Liver (tissue), 9 donors: Measurements from ENCODE around the gene SNX18. TPM values are rescaled to one million over a fixed set of nuclear protein-coding genes. Genes with fewer than 3 reads are reported as not detected.

Experiments
- DNase-seq: peaks from one replicate; pipeline ENCODE4 v3.0.0-alpha.2; 2017; ENCODE audit warnings: low spot score
- H3K27ac ChIP-seq, 2 donors: one replicate each; pipeline ENCODE4 v1.7.0; 2013; ENCODE audit warnings: inconsistent platforms in 2 of 2, low read length in 2 of 2, control low read depth in 1 of 2, low read depth in 1 of 2, mild to moderate bottlenecking in 1 of 2
- H3K27me3 ChIP-seq, 4 donors: one replicate each; pipeline versions ENCODE4 v1.6.1 to v1.7.0; 2013; ENCODE audit warnings: low read length in 3 of 4, inconsistent platforms in 1 of 4, mild to moderate bottlenecking in 1 of 4, moderate library complexity in 1 of 4; ENCODE audit not compliant: control insufficient read depth in 4 of 4, insufficient read depth in 4 of 4
- H3K36me3 ChIP-seq, 4 donors: one replicate each; pipeline versions ENCODE4 v1.6.1 to v1.7.0; 2013; ENCODE audit warnings: low read length in 3 of 4, mild to moderate bottlenecking in 3 of 4, low read depth in 1 of 4, moderate library complexity in 1 of 4; ENCODE audit not compliant: control insufficient read depth in 4 of 4, insufficient read depth in 3 of 4
- H3K4me1 ChIP-seq, 4 donors: one replicate each; pipeline versions ENCODE4 v1.6.1 to v1.7.0; 2013; ENCODE audit warnings: low read length in 3 of 4, mild to moderate bottlenecking in 3 of 4, moderate library complexity in 1 of 4; ENCODE audit not compliant: control insufficient read depth in 4 of 4, insufficient read depth in 4 of 4
- H3K4me3 ChIP-seq, 3 donors: one replicate each; pipeline versions ENCODE4 v1.6.1 to v1.7.0; 2013; ENCODE audit warnings: low read length in 3 of 3, control low read depth in 1 of 3, low read depth in 1 of 3, mild to moderate bottlenecking in 1 of 3
- H3K9ac ChIP-seq, 2 donors: one replicate each; pipeline ENCODE4 v1.7.0; 2013; ENCODE audit warnings: low read length in 2 of 2, mild to moderate bottlenecking in 2 of 2, moderate library complexity in 2 of 2, control low read depth in 1 of 2, low read depth in 1 of 2
- H3K9me3 ChIP-seq, 4 donors: one replicate each; pipeline versions ENCODE4 v1.6.1 to v1.7.0; 2013; ENCODE audit warnings: low read length in 3 of 4; ENCODE audit not compliant: control insufficient read depth in 4 of 4
- ATF3 ChIP-seq: IDR thresholded peaks from 2 replicates; pipeline ENCODE4 v1.6.1; 2016; ENCODE audit warnings: antibody characterized with exemption
- CTCF ChIP-seq: fragments of 150-350 bp; IDR thresholded peaks from 2 replicates; pipeline ENCODE4 v1.5.1; 2017; ENCODE audit warnings: improper control_type of control experiment, low read depth, low read length; ENCODE audit not compliant: missing input control
- EGR1 ChIP-seq, 2 donors: IDR thresholded peaks; 2 replicates each; pipeline ENCODE4 v1.6.1; 2016 to 2018; ENCODE audit warnings: antibody characterized with exemption in 2 of 2, low read depth in 2 of 2
- FOXA1 ChIP-seq: IDR thresholded peaks from 2 replicates; pipeline ENCODE4 v1.6.1; 2016; ENCODE audit warnings: antibody characterized with exemption
- FOXA2 ChIP-seq: IDR thresholded peaks from 2 replicates; pipeline ENCODE4 v1.6.1; 2016; ENCODE audit warnings: antibody characterized with exemption
- GABPA ChIP-seq, 2 donors: IDR thresholded peaks in 1 of 2; conservative IDR thresholded peaks in 1 of 2; 2 replicates each; pipeline ENCODE4 v1.6.1; 2016; ENCODE audit warnings: antibody characterized with exemption in 2 of 2, mild to moderate bottlenecking in 1 of 2, moderate library complexity in 1 of 2
- HNF4A ChIP-seq, 2 donors: conservative IDR thresholded peaks; 2 replicates each; pipeline ENCODE4 v1.6.1; 2016; ENCODE audit warnings: antibody characterized with exemption in 2 of 2, mild to moderate bottlenecking in 2 of 2
- HNF4G ChIP-seq: IDR thresholded peaks from 2 replicates; pipeline ENCODE4 v1.6.1; 2016; ENCODE audit warnings: antibody characterized with exemption
- JUND ChIP-seq, 2 donors: IDR thresholded peaks; 2 replicates each; pipeline ENCODE4 v1.6.1; 2016; ENCODE audit warnings: antibody characterized with exemption in 2 of 2
- MAX ChIP-seq: IDR thresholded peaks from 2 replicates; pipeline ENCODE4 v1.6.1; 2016; ENCODE audit warnings: antibody characterized with exemption
- NR2F2 ChIP-seq: IDR thresholded peaks from 2 replicates; pipeline ENCODE4 v1.6.1; 2016; ENCODE audit warnings: antibody characterized with exemption
- REST ChIP-seq: IDR thresholded peaks from 2 replicates; pipeline ENCODE4 v1.6.1; 2016; ENCODE audit warnings: antibody characterized with exemption, mild to moderate bottlenecking
- RXRA ChIP-seq, 2 donors: IDR thresholded peaks; 2 replicates each; pipeline ENCODE4 v1.6.1; 2017 to 2018; ENCODE audit warnings: antibody characterized with exemption in 2 of 2, mild to moderate bottlenecking in 1 of 2
- SP1 ChIP-seq: IDR thresholded peaks from 2 replicates; pipeline ENCODE4 v1.6.1; 2018; ENCODE audit warnings: antibody characterized with exemption, mild to moderate bottlenecking
- TAF1 ChIP-seq: conservative IDR thresholded peaks from 2 replicates; pipeline ENCODE4 v1.6.1; 2016; ENCODE audit warnings: antibody characterized with exemption, mild to moderate bottlenecking
- YY1 ChIP-seq: IDR thresholded peaks from 2 replicates; pipeline ENCODE4 v1.6.1; 2016; ENCODE audit warnings: antibody characterized with exemption, mild to moderate bottlenecking
- ZBTB33 ChIP-seq: IDR thresholded peaks from 2 replicates; pipeline ENCODE4 v1.6.1; 2016; ENCODE audit warnings: antibody characterized with exemption
- WGBS: extraction: QIAGEN DNeasy Blood & Tissue Kit; methylation state at CpG from one replicate; pipeline ENCODE4 v1.1.7; 2013; 5-methylcytosine and 5-hydroxymethylcytosine counted together
- polyA plus RNA-seq, 2 donors: library from polyadenylated mRNA; stranded (reverse) in 1 of 2; unstranded in 1 of 2; fragments of 200-250 nt in 1 of 2; fragments of >200 nt in 1 of 2; fragmentation: Nextera tagmentation in 1 of 2; extraction: Ambion mirVana in 1 of 2; gene quantifications; one replicate each; pipeline versions ENCODE4 v1.2.1 to v1.2.3, GENCODE V29; 2013 to 2015
- total RNA-seq, 2 donors: library from RNA; depleted of rRNA; stranded (reverse); fragments of >200 nt; gene quantifications; one replicate each; pipeline ENCODE4 v1.2.3, GENCODE V29; 2014
- donor health status: healthy.
- donor health status: healthy.
- donor health status: healthy.
- donor health status: healthy.
- donor health status: healthy.

SNX18 gene
- total and polyA plus RNA-seq, 4 donors: 4.9 to 32.5 (median 12.6) TPM

GRCh38 chr5:54528633-54529209 lies 11.2 kb downstream of the SNX18 start:
- no peak for DNase-seq
- Histone ChIP-seq H3K36me3 (no peaks in the 10 kb centered on the region), H3K9ac (no peak overlapping the region), H3K27ac (no peak overlapping the region), H3K4me1 (peaks cover 13 to 48% (median 28%) of the 10 kb centered on the region in 4 donors), H3K27me3 (no peaks in the 10 kb centered on the region), H3K4me3 (no peak overlapping the region), H3K9me3 (no peaks in the 10 kb centered on the region)
- WGBS: 90% methylated on average over 15 of the region's 15 CpGs
- TF ChIP-seq MAX (no peak), RXRA (IDR thresholded peaks at IDR 0.05) (no peak), FOXA1 (no peak), GABPA (IDR thresholded peaks at IDR 0.05 in 1 of 2, conservative IDR thresholded peaks at IDR 0.05 in 1 of 2) (no peak), SP1 (no peak), CTCF (no peak), HNF4A (conservative IDR thresholded peaks at IDR 0.05) (no peak), REST (no peak), NR2F2 (no peak), JUND (IDR thresholded peaks at IDR 0.05) (no peak)

GRCh38 chr5:54529565-54529964 lies 12.0 kb downstream of the SNX18 start:
- no peaks in the 10 kb centered on the region for H3K36me3 ChIP-seq
- H3K27ac ChIP-seq: no peak overlapping the region
- H3K9ac ChIP-seq: no peak overlapping the region
- H3K4me3 ChIP-seq: no peak overlapping the region
- no peaks in the 10 kb centered on the region for H3K9me3 ChIP-seq
- H3K4me1 ChIP-seq: peaks cover 17 to 47% (median 30%) of the 10 kb centered on the region in 4 donors
- 80% methylated on average over 2 of the region's 2 CpGs for WGBS
- no peaks in the 10 kb centered on the region for H3K27me3 ChIP-seq
- no peak for DNase-seq
- TF ChIP-seq HNF4A (conservative IDR thresholded peaks at IDR 0.05) (no peak), JUND (IDR thresholded peaks at IDR 0.05) (no peak), GABPA (IDR thresholded peaks at IDR 0.05 in 1 of 2, conservative IDR thresholded peaks at IDR 0.05 in 1 of 2) (no peak), YY1 (no peak), RXRA (IDR thresholded peaks at IDR 0.05) (no peak), ZBTB33 (no peak), TAF1 (no peak), ATF3 (no peak), EGR1 (IDR thresholded peaks at IDR 0.05; ENCODE audit: low read depth in 2 of 2) (no peak), FOXA2 (no peak), REST (no peak), NR2F2 (no peak), MAX (no peak), HNF4G (no peak)
